Pancreas (tissue), 10 donors: ENCODE data around the gene GAS2L1. TPM values are rescaled to one million over a fixed set of nuclear protein-coding genes. Genes with fewer than 3 reads are reported as not detected.
"Not testable (repeated sequence)": the region's sequence is repeated elsewhere in the genome, so short reads cannot be mapped to it uniquely, and the experiment has no call there.

Experiments used
- ATAC-seq, 4 donors: fragments of 200-7000 bp; cut with Tn5 transposase; one replicate each; pipeline versions ENCODE4 v1.8.0 to v1.9.1; 2020; ENCODE audit warnings: mild to moderate bottlenecking in 4 of 4, moderate library complexity in 4 of 4
- DNase-seq, 6 donors: peaks; one replicate each; pipeline ENCODE4 v3.0.0-alpha.2; 2020
- FAIRE-seq: peaks from 2 replicates; lab custom pipeline; 2012; peaks lifted over from hg19 to GRCh38; lab: Jason Lieb, UNC
- H3K27ac ChIP-seq, 4 donors: fragments of 200-600 bp; sonication (generic); 1 replicate in 3 of 4; 2 replicates in 1 of 4; pipeline versions ENCODE4 v1.5.0 to v1.8.0; 2020
- H3K27me3 ChIP-seq, 4 donors: fragments of 200-600 bp; one replicate each; pipeline ENCODE4 v1.8.0; 2021
- H3K36me3 ChIP-seq, 3 donors: fragments of 200-600 bp; sonication (generic) in 1 of 3; one replicate each; pipeline versions ENCODE4 v1.5.0 to v1.8.0; 2020 to 2021
- H3K4me1 ChIP-seq, 3 donors: fragments of 200-600 bp; one replicate each; pipeline ENCODE4 v1.8.0; 2021
- H3K4me3 ChIP-seq, 4 donors: fragments of 200-600 bp; sonication (generic) in 2 of 4; one replicate each; pipeline versions ENCODE4 v1.5.0 to v1.8.0; 2020 to 2021
- H3K9me3 ChIP-seq, 4 donors: fragments of 200-600 bp; one replicate each; pipeline ENCODE4 v1.8.0; 2021
- CTCF ChIP-seq, 4 donors: fragments of 200-600 bp; sonication (generic) in 3 of 4; IDR thresholded peaks; one replicate each; pipeline versions ENCODE4 v1.5.0 to v1.8.0; 2021; ENCODE audit warnings: antibody characterized with exemption in 4 of 4
- WGBS, 2 donors: extraction: QIAGEN DNeasy Blood & Tissue Kit; methylation state at CpG; one replicate each; pipeline ENCODE4 v1.1.7; 2013; 5-methylcytosine and 5-hydroxymethylcytosine counted together
- intact Hi-C, 3 donors: fragments of 100-400 bp; cut with DNase I; formaldehyde crosslinking; loops; one replicate each; pipeline versions ENCODE4 v1.11.1 to v1.14.2; 2022
- polyA plus RNA-seq, 2 donors: library from polyadenylated mRNA; stranded (reverse); fragments of 200-250 nt; gene quantifications; one replicate each; pipeline ENCODE4 v1.2.3, GENCODE V29; 2013
- total RNA-seq, 6 donors: library from RNA; stranded (reverse); fragmentation: NEBNext Ultra II Directional in 4 of 6; extraction: Animal tissue kit (Norgen Biotek cat#: 25700) in 4 of 6; gene quantifications; one replicate each; pipeline versions ENCODE4 v1.2.1 to v1.2.4, GENCODE V29; 2021 to 2023
- donor health status: healthy with polysubstance abuse.
- donor health status: DM: no; HTN: no; CAD: no; lungs with moderate emphysema.
- donor health status: DM: no; HTN: no; CAD: no.
- donor health status: control.
- donor health status: control.
- donor health status: Bipolar disorder and iron deficiency.
- donor health status: DM: yes; HTN: yes; CAD: no.
- donor health status: DM: no; HTN: no; CAD: no.
- donor health status: DM: no; HTN: no; CAD: no.
- donor health status: DM: yes; HTN: yes; CAD: no.

Gene GAS2L1
- total and polyA plus RNA-seq, 8 donors: 5.2 to 13.6 (median 8.7) TPM

- H3K9me3 ChIP-seq: no peaks in the 10 kb centered on the region
- no peaks in the 10 kb centered on the region for H3K27me3 ChIP-seq
- intact Hi-C loops: no loop called here
- H3K27ac ChIP-seq: peak overlapping the region; percentile 63 to 71 (median 68)
- ATAC-seq: peak; percentile 6 to 20 (median 12)
- peaks cover 29 to 31% (median 31%) of the 10 kb centered on the region in 3 donors for H3K4me1 ChIP-seq
- FAIRE-seq: no peak
- 59 to 62% methylated on average over 6 of the region's 6 CpGs for WGBS, 2 donors
- H3K36me3 ChIP-seq: peaks cover 8 to 44% (median 9%) of the 10 kb centered on the region in 3 donors
- no peak overlapping the region for H3K4me3 ChIP-seq
- DNase-seq: no peak
- TF ChIP-seq CTCF (IDR thresholded peaks at IDR 0.05): no peak
These were observed 35.7 kb downstream of the GAS2L1 start for GRCh38 chr22:29342177-29342576.

GRCh38 chr22:29342577-29343312 lies 36.3 kb downstream of the GAS2L1 start:
- Histone ChIP-seq H3K36me3 (peaks cover 7 to 43% (median 9%) of the 10 kb centered on the region in 3 donors), H3K27ac (peak overlapping the region; percentile 63 to 71 (median 68))
- 41 to 44% methylated on average over 10 of the region's 10 CpGs for WGBS, 2 donors

GRCh38 chr22:29343313-29343805 lies 36.9 kb downstream of the GAS2L1 start:
- FAIRE-seq: no peak
- intact Hi-C loops: no loop called here
- 54 to 57% methylated on average over 7 of the region's 7 CpGs for WGBS, 2 donors
- peaks cover 29 to 31% (median 31%) of the 10 kb centered on the region in 3 donors for H3K4me1 ChIP-seq
- TF ChIP-seq CTCF (IDR thresholded peaks at IDR 0.05): no peak
- H3K9me3 ChIP-seq: no peaks in the 10 kb centered on the region
- peak; percentile 82 to 85 (median 84) for ATAC-seq
- peak; percentile 78 to 94 (median 88) for DNase-seq
- H3K27me3 ChIP-seq: no peaks in the 10 kb centered on the region
- peaks cover 3 to 43% (median 9%) of the 10 kb centered on the region in 3 donors for H3K36me3 ChIP-seq
- no peak overlapping the region for H3K4me3 ChIP-seq
- peak overlapping the region; percentile 63 to 71 (median 68) for H3K27ac ChIP-seq

More at GRCh38 chr22:29342577-29343312, 36.3 kb downstream of the GAS2L1 start:
- Histone ChIP-seq H3K4me3 (no peak overlapping the region), H3K9me3 (no peaks in the 10 kb centered on the region), H3K27me3 (no peaks in the 10 kb centered on the region), H3K4me1 (peaks cover 29 to 31% (median 31%) of the 10 kb centered on the region in 3 donors)
- peak; percentile 65 to 80 (median 76) for ATAC-seq
- DNase-seq: peak in 5 of 6 donors; percentile 67 to 86 (median 74)
- intact Hi-C loops: no loop called here
- FAIRE-seq: no peak
- TF ChIP-seq CTCF (IDR thresholded peaks at IDR 0.05): no peak

GRCh38 chr22:29344137-29344536 lies 37.7 kb downstream of the GAS2L1 start:
- FAIRE-seq: no peak
- peak; percentile 79 to 94 (median 87) for DNase-seq
- H3K4me1 ChIP-seq: peaks cover 29 to 31% (median 31%) of the 10 kb centered on the region in 3 donors

GRCh38 chr22:29344889-29345288 lies 38.4 kb downstream of the GAS2L1 start:
- H3K9me3 ChIP-seq, intact Hi-C loops, DNase-seq, FAIRE-seq, ATAC-seq, H3K27me3 ChIP-seq, H3K4me3 ChIP-seq: not testable (repeated sequence)
- peak overlapping the region in 1 of 4 donors; percentile 70 for H3K27ac ChIP-seq
- 78 to 79% methylated on average over 5 of the region's 5 CpGs for WGBS, 2 donors
- H3K4me1 ChIP-seq: peaks cover 29 to 31% (median 31%) of the 10 kb centered on the region in 3 donors
- H3K36me3 ChIP-seq: peaks cover 0 to 47% (median 9%) of the 10 kb centered on the region in 3 donors

More at GRCh38 chr22:29344137-29344536, 37.7 kb downstream of the GAS2L1 start:
- no peak overlapping the region for H3K4me3 ChIP-seq
- intact Hi-C loops: no loop called here
- WGBS, 2 donors: 11 to 15% methylated on average over 5 of the region's 5 CpGs
- H3K27ac ChIP-seq: peak overlapping the region in 2 of 4 donors; percentile 63 to 70
- peak; percentile 70 to 86 (median 79) for ATAC-seq
- H3K9me3 ChIP-seq: no peaks in the 10 kb centered on the region
- H3K27me3 ChIP-seq: no peaks in the 10 kb centered on the region
- TF ChIP-seq CTCF (IDR thresholded peaks at IDR 0.05): no peak
- H3K36me3 ChIP-seq: peaks cover 0 to 43% (median 9%) of the 10 kb centered on the region in 3 donors
